Upper lobe of left lung (tissue), 4 donors: Measurements from ENCODE around the gene SLC16A11.

Experiments
- POLR2A ChIP-seq, 4 donors: fragments of 450-650 bp; IDR thresholded peaks; one replicate each; pipeline ENCODE4 v1.5.1; 2016 to 2017; ENCODE audit warnings: antibody characterized with exemption in 4 of 4, mild to moderate bottlenecking in 2 of 4
- POLR2AphosphoS5 ChIP-seq, 2 donors: sonication (generic); formaldehyde crosslinking; IDR thresholded peaks; one replicate each; pipeline ENCODE4 v1.5.1; 2017; ENCODE audit warnings: antibody characterized with exemption in 2 of 2
- TF ChIP-seq, protein P1 (sequence below), 6 experiments: fragments of 450-650 bp in 4 of 6; fragments of 200-600 bp in 2 of 6; sonication (generic) in 2 of 6; IDR thresholded peaks; one replicate each; pipeline ENCODE4 v1.5.1; 2016 to 2019; ENCODE audit warnings: antibody characterized with exemption in 6 of 6

- TF ChIP-seq, protein P1, sequence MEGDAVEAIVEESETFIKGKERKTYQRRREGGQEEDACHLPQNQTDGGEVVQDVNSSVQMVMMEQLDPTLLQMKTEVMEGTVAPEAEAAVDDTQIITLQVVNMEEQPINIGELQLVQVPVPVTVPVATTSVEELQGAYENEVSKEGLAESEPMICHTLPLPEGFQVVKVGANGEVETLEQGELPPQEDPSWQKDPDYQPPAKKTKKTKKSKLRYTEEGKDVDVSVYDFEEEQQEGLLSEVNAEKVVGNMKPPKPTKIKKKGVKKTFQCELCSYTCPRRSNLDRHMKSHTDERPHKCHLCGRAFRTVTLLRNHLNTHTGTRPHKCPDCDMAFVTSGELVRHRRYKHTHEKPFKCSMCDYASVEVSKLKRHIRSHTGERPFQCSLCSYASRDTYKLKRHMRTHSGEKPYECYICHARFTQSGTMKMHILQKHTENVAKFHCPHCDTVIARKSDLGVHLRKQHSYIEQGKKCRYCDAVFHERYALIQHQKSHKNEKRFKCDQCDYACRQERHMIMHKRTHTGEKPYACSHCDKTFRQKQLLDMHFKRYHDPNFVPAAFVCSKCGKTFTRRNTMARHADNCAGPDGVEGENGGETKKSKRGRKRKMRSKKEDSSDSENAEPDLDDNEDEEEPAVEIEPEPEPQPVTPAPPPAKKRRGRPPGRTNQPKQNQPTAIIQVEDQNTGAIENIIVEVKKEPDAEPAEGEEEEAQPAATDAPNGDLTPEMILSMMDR (IDR thresholded peaks at IDR 0.05) = no peak
- TF ChIP-seq POLR2A (IDR thresholded peaks at IDR 0.05) (no peak), POLR2AphosphoS5 (IDR thresholded peaks at IDR 0.05) (no peak)
These were observed 33.4 kb downstream of the SLC16A11 start for GRCh38 chr17:7010523-7010922.
